CD14-positive monocyte (primary cell): ENCODE results near the gene CSF1R. TPM values are rescaled to one million over a fixed set of nuclear protein-coding genes. Genes with fewer than 3 reads are reported as not detected.
A peak's percentile ranks its signal among the peaks of the same experiment; 100 is the strongest.

Experiments used
- DNase-seq, 3 donors: peaks; one replicate each; pipeline ENCODE4 v3.0.0-alpha.2; 2011 to 2022
- H2AFZ ChIP-seq: 2 replicates; pipeline ENCODE4 v1.6.0; 2012; ENCODE audit warnings: mild to moderate bottlenecking, low read depth, low read length, inconsistent platforms; ENCODE audit not compliant: insufficient read depth, poor library complexity, severe bottlenecking
- H3K27ac ChIP-seq, 2 donors: 1 replicate in 1 of 2; 2 replicates in 1 of 2; pipeline ENCODE4 v1.5.1; 2012 to 2013; ENCODE audit warnings: low read length in 2 of 2, control low read depth in 1 of 2, inconsistent platforms in 1 of 2, low read depth in 1 of 2, mild to moderate bottlenecking in 1 of 2
- H3K27me3 ChIP-seq, 2 donors: one replicate each; pipeline versions ENCODE4 v1.6.0 to v1.6.1; 2011 to 2013; ENCODE audit warnings: low read length in 2 of 2; ENCODE audit not compliant: control insufficient read depth in 2 of 2, insufficient read depth in 2 of 2
- H3K36me3 ChIP-seq, 2 donors: replicated peaks in 1 of 2; 1 replicate in 1 of 2; 2 replicates in 1 of 2; pipeline versions ENCODE4 v1.5.1 to v1.6.1; 2012 to 2013; ENCODE audit warnings: low read length in 2 of 2, control low read depth in 1 of 2, inconsistent platforms in 1 of 2, mild to moderate bottlenecking in 1 of 2; ENCODE audit not compliant: insufficient read depth in 2 of 2, control insufficient read depth in 1 of 2
- H3K4me1 ChIP-seq, 2 donors: 1 replicate in 1 of 2; 2 replicates in 1 of 2; pipeline versions ENCODE4 v1.5.1 to v1.6.1; 2012 to 2013; ENCODE audit warnings: low read length in 2 of 2, control low read depth in 1 of 2, inconsistent platforms in 1 of 2, mild to moderate bottlenecking in 1 of 2, moderate library complexity in 1 of 2; ENCODE audit not compliant: insufficient read depth in 2 of 2, control insufficient read depth in 1 of 2
- H3K4me2 ChIP-seq: replicated peaks from 2 replicates; pipeline ENCODE3; 2012; ENCODE audit warnings: low read length, moderate library complexity, mild to moderate bottlenecking; ENCODE audit not compliant: poor library complexity, severe bottlenecking; ENCODE audit errors: extremely low read depth
- H3K4me3 ChIP-seq, 3 experiments: fragments of 200-600 bp in 1 of 3; sonication (generic) in 1 of 3; replicated peaks in 1 of 3; 1 replicate in 2 of 3; 2 replicates in 1 of 3; pipeline ENCODE4 v1.5.1; 2011 to 2013; ENCODE audit warnings: low read length in 3 of 3, mild to moderate bottlenecking in 3 of 3, control low read depth in 2 of 3, low read depth in 2 of 3, inconsistent platforms in 1 of 3, moderate library complexity in 1 of 3
- H3K79me2 ChIP-seq: 2 replicates; pipeline ENCODE4 v1.6.0; 2012; ENCODE audit warnings: mild to moderate bottlenecking, control low read depth, inconsistent platforms, low read length, moderate library complexity; ENCODE audit not compliant: insufficient read depth
- H3K9ac ChIP-seq: 2 replicates; pipeline ENCODE4 v1.6.0; 2017; ENCODE audit warnings: low read length, mild to moderate bottlenecking; ENCODE audit not compliant: insufficient read depth, poor library complexity, severe bottlenecking
- H3K9me3 ChIP-seq, 2 donors: replicated peaks in 1 of 2; 1 replicate in 1 of 2; 2 replicates in 1 of 2; pipeline versions ENCODE4 v1.5.1 to v1.6.1; 2012 to 2013; ENCODE audit warnings: low read length in 2 of 2, control low read depth in 1 of 2; ENCODE audit not compliant: control insufficient read depth in 1 of 2, insufficient read depth in 1 of 2
- H4K20me1 ChIP-seq: 2 replicates; pipeline ENCODE4 v1.6.0; 2012; ENCODE audit warnings: mild to moderate bottlenecking, low read length, control low read depth, moderate library complexity; ENCODE audit not compliant: insufficient read depth
- H3K27ac Mint-ChIP-seq, 7 donors: one replicate each; pipeline ENCODE4 v1.8.0; 2020; ENCODE audit warnings: mild to moderate bottlenecking in 7 of 7, mixed read lengths in 7 of 7, moderate library complexity in 6 of 7, inconsistent platforms in 2 of 7
- H3K27me3 Mint-ChIP-seq, 3 donors: one replicate each; pipeline ENCODE4 v1.8.0; 2021 to 2022; ENCODE audit warnings: low read depth in 3 of 3, mild to moderate bottlenecking in 3 of 3, mixed read lengths in 3 of 3, moderate library complexity in 3 of 3, inconsistent platforms in 1 of 3
- H3K36me3 Mint-ChIP-seq, 2 donors: one replicate each; pipeline ENCODE4 v1.8.0; 2020; ENCODE audit warnings: mixed read lengths in 2 of 2, inconsistent platforms in 1 of 2, mild to moderate bottlenecking in 1 of 2
- H3K4me1 Mint-ChIP-seq: one replicate; pipeline ENCODE4 v1.8.0; 2020; ENCODE audit warnings: mild to moderate bottlenecking, mixed read lengths
- H3K4me3 Mint-ChIP-seq, 2 donors: one replicate each; pipeline ENCODE4 v1.8.0; 2020; ENCODE audit warnings: mild to moderate bottlenecking in 2 of 2, mixed read lengths in 2 of 2, moderate library complexity in 1 of 2
- H3K9me3 Mint-ChIP-seq, 7 donors: one replicate each; pipeline ENCODE4 v1.8.0; 2020 to 2022; ENCODE audit warnings: mixed read lengths in 7 of 7, mild to moderate bottlenecking in 6 of 7, moderate library complexity in 6 of 7, inconsistent platforms in 2 of 7
- WGBS: methylation state at CpG from one replicate; pipeline ENCODE4 v1.1.5; 2013; ENCODE audit warnings: missing lambda C conversion rate; ENCODE audit not compliant: insufficient coverage; 5-methylcytosine and 5-hydroxymethylcytosine counted together
- intact Hi-C, 2 donors: fragments of 100-400 bp; cut with micrococcal nuclease; formaldehyde crosslinking; loops; one replicate each; pipeline versions ENCODE4 v1.15.0 to v1.15.1; 2023
- polyA plus RNA-seq, 3 donors: library from polyadenylated mRNA; depleted of rRNA in 1 of 3; unstranded in 2 of 3; stranded (reverse) in 1 of 3; fragments of 300-500 nt in 2 of 3; fragments of >200 nt in 1 of 3; fragmentation: Illumina TruSeq in 2 of 3; gene quantifications; 1 replicate in 2 of 3; 2 replicates in 1 of 3; pipeline ENCODE4 v1.2.3, GENCODE V29; 2012 to 2021
- TF ChIP-seq, protein P1 (sequence below): fragments of 200-600 bp; IDR thresholded peaks from one replicate; pipeline ENCODE4 v1.8.0; 2022; ENCODE audit warnings: antibody characterized with exemption, mild to moderate bottlenecking

CSF1R gene
- polyA plus RNA-seq, 3 donors = 180 to 332 (median 242) TPM

DNA sequence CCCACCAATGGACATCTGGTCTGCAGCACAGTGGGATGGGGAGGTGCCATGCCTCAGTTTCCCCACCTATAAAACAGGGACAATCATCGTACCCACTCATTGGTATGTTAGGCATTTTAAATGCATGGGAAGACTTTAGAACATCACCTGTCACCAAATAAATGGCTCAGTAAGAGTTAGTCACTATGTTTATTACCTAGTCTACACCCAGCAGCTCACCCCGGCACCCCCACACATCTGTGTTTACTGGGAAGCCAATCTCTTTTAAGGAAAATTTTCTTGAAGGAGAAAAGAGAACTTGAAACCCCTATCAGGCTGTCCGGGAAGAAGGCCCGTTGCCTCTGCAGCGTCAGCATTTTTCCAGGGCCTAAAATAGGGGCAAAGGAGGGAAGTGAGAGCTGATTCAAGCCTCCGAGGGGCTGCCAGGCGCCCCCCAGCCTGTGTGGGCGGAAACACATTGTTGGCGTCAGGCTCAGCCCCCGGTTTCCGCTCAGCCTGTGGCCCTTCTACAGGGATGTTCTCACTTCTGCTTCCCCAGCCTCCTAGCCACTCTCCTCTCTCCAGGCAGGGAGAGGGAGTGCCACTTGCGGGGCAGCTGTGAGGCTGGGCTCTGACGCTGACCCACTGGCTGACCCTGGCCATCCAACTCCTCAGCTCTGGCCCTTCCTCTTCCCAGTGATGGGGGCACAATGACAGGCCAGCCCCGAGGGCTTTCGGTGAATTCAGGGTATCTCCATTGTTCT, 4.6 kb downstream of the CSF1R start:
- Histone ChIP-seq H3K9me3 (no peaks in the 10 kb centered on the region), H3K27ac (peak overlapping the region; percentile 65 to 83), H3K27me3 (no peaks in the 10 kb centered on the region), H3K36me3 (peaks cover 48% of the 10 kb centered on the region in 2 donors), H3K4me2 (peak overlapping the region; percentile 88), H2AFZ (no peak overlapping the region), H3K4me1 (peaks cover 48 to 56% of the 10 kb centered on the region in 2 donors), H3K9ac (peak overlapping the region; percentile 58), H3K79me2 (peaks cover 95% of the 10 kb centered on the region), H4K20me1 (peaks cover 87% of the 10 kb centered on the region), H3K4me3 (peak overlapping the region; percentile 61 to 87 (median 81))
- intact Hi-C loops = no loop called here
- Mint-ChIP-seq H3K36me3 (peaks cover 29 to 35% of the 10 kb centered on the region in 2 donors), H3K27ac (peak overlapping the region; percentile 91 to 96 (median 94)), H3K4me3 (peak overlapping the region; percentile 96 to 98), H3K4me1 (peaks cover 75% of the 10 kb centered on the region), H3K9me3 (peaks cover 0 to 2% (median 0%) of the 10 kb centered on the region in 7 donors), H3K27me3 (peaks cover 0 to 7% (median 3%) of the 10 kb centered on the region in 3 donors)
- WGBS = 0% methylated on average over 10 of the region's 15 CpGs
- DNase-seq = peak; percentile 48 to 71 (median 69)
- TF ChIP-seq, protein P1, sequence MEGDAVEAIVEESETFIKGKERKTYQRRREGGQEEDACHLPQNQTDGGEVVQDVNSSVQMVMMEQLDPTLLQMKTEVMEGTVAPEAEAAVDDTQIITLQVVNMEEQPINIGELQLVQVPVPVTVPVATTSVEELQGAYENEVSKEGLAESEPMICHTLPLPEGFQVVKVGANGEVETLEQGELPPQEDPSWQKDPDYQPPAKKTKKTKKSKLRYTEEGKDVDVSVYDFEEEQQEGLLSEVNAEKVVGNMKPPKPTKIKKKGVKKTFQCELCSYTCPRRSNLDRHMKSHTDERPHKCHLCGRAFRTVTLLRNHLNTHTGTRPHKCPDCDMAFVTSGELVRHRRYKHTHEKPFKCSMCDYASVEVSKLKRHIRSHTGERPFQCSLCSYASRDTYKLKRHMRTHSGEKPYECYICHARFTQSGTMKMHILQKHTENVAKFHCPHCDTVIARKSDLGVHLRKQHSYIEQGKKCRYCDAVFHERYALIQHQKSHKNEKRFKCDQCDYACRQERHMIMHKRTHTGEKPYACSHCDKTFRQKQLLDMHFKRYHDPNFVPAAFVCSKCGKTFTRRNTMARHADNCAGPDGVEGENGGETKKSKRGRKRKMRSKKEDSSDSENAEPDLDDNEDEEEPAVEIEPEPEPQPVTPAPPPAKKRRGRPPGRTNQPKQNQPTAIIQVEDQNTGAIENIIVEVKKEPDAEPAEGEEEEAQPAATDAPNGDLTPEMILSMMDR = no peak

- Histone ChIP-seq H3K27me3 (no peaks in the 10 kb centered on the region), H3K4me1 (peaks cover 45 to 51% of the 10 kb centered on the region in 2 donors), H3K4me3 (peak overlapping the region in 1 of 3 experiments; percentile 87), H3K9ac (no peak overlapping the region), H3K27ac (peak overlapping the region in 1 of 2 donors; percentile 83), H2AFZ (no peak overlapping the region), H3K36me3 (peaks cover 56% of the 10 kb centered on the region in 2 donors), H3K79me2 (peaks cover 92% of the 10 kb centered on the region), H3K4me2 (peak overlapping the region; percentile 88), H3K9me3 (no peaks in the 10 kb centered on the region), H4K20me1 (peaks cover 96% of the 10 kb centered on the region)
- TF ChIP-seq, protein P1 = no peak
- 97% methylated on average over 9 of the region's 15 CpGs for WGBS
- H3K9me3 Mint-ChIP-seq = peaks cover 0 to 2% (median 0%) of the 10 kb centered on the region in 7 donors
- no peak for DNase-seq
- intact Hi-C loops = no loop called here
- H3K4me1 Mint-ChIP-seq = peaks cover 70% of the 10 kb centered on the region
- H3K27ac Mint-ChIP-seq = peak overlapping the region; percentile 91 to 96 (median 94)
- H3K36me3 Mint-ChIP-seq = peaks cover 29 to 35% of the 10 kb centered on the region in 2 donors
- peak overlapping the region in 1 of 2 donors; percentile 98 for H3K4me3 Mint-ChIP-seq
- peaks cover 0 to 7% (median 3%) of the 10 kb centered on the region in 3 donors for H3K27me3 Mint-ChIP-seq
Observed at GRCh38 chr5:150080696-150081435, 5.5 kb downstream of the CSF1R start.
